ENCODE results near the gene TTN.
"Not testable (repeated sequence)": the region's sequence is repeated elsewhere in the genome, so short reads cannot be mapped to it uniquely, and the experiment has no call there.

TTN gene

GRCh38 chr2:178679891-178680290 is 127.3 kb downstream of the TTN start:
- no peak for DNase-seq (ENCODE audit: low read depth)
- no peak for TF ChIP-seq CTCF (IDR thresholded peaks at IDR 0.05; ENCODE audit: control insufficient read depth, insufficient read depth, low read depth, low read length, missing control alignments)

GRCh38 chr2:178677599-178677998 is 129.6 kb downstream of the TTN start:
- H3K4me3 ChIP-seq (ENCODE audit: control insufficient read depth, low read depth, low read length) = no peak overlapping the region
- no peak for DNase-seq (ENCODE audit: low read depth)
- TF ChIP-seq CTCF (IDR thresholded peaks at IDR 0.05; ENCODE audit: control insufficient read depth, insufficient read depth, low read depth, low read length, missing control alignments) = no peak

More at GRCh38 chr2:178679891-178680290, 127.3 kb downstream of the TTN start:
- no peak overlapping the region for H3K4me3 ChIP-seq (ENCODE audit: control insufficient read depth, low read depth, low read length)

- DNase-seq (ENCODE audit: low read depth) = no peak
- TF ChIP-seq CTCF (IDR thresholded peaks at IDR 0.05; ENCODE audit: control insufficient read depth, insufficient read depth, low read depth, low read length, missing control alignments) = no peak
- H3K4me3 ChIP-seq (ENCODE audit: control insufficient read depth, low read depth, low read length) = no peak overlapping the region
Observed at GRCh38 chr2:178676046-178676445, 131.2 kb downstream of the TTN start.

DNA sequence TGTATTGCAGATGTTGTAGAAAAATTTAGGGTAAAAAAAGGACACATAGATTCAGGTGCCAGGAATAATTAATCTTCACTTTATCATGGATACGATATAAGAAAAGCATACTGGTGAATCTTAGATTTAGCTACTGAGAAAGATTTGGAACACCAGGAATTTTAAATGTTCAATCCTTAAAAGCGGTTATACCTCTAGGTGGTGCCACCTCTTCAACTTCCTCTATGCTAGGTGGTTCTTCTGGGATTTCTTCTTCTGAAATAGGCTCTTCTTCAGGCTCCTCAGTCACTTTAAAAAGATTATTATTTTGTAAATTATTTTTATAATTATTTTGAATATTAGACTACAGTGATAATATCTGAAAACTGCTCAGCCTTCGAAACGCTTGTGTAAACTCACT is 133.1 kb downstream of the TTN start:
- no peak overlapping the region for H3K4me3 ChIP-seq (ENCODE audit: control insufficient read depth, low read depth, low read length)
- TF ChIP-seq CTCF (IDR thresholded peaks at IDR 0.05; ENCODE audit: control insufficient read depth, insufficient read depth, low read depth, low read length, missing control alignments) = no peak
- no peak for DNase-seq (ENCODE audit: low read depth)

- DNase-seq (ENCODE audit: low read depth) = no peak
- TF ChIP-seq CTCF (IDR thresholded peaks at IDR 0.05; ENCODE audit: control insufficient read depth, insufficient read depth, low read depth, low read length, missing control alignments) = no peak
- no peak overlapping the region for H3K4me3 ChIP-seq (ENCODE audit: control insufficient read depth, low read depth, low read length)
Observed at GRCh38 chr2:178666458-178666857, 140.8 kb downstream of the TTN start.

- not testable (repeated sequence) for H3K4me3 ChIP-seq (ENCODE audit: control insufficient read depth, low read depth, low read length); DNase-seq (ENCODE audit: low read depth)
Observed at GRCh38 chr2:178658480-178658879, 148.7 kb downstream of the TTN start.

DNA sequence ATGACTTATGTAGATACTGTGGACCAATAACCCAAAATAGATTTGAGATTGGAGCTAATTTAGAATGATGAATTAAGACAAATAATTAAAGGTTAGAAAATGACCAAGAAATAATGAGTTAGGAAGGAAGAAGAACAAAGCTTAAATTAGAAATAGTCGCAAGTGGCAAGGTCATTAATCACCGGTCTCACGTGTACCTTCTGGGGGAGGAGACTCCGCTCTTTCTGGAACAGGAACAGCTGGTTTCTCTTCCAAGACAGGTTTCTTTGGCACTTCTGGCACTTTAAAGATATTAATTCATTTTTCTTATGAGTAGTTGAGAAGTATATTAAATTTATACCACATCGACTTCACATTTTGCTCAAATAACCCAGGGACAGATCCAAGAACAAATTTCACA is 156.7 kb downstream of the TTN start:
- no peak for TF ChIP-seq CTCF (IDR thresholded peaks at IDR 0.05; ENCODE audit: control insufficient read depth, insufficient read depth, low read depth, low read length, missing control alignments)
- H3K4me3 ChIP-seq (ENCODE audit: control insufficient read depth, low read depth, low read length) = no peak overlapping the region
- DNase-seq (ENCODE audit: low read depth) = no peak
